Measurements from ENCODE around the gene TENT4B. TPM values are rescaled to one million over a fixed set of nuclear protein-coding genes. Genes with fewer than 3 reads are reported as not detected.

The TENT4B gene
- total RNA-seq, 1 donor from 2014 or later = 10.9 TPM

- H3K27ac Mint-ChIP-seq = no peak overlapping the region
- DNase-seq (ENCODE audit: low spot score in 2 of 2, unreplicated experiment in 2 of 2) = no peak
- H3K9me3 Mint-ChIP-seq = peaks cover 3% of the 10 kb centered on the region
- no peaks in the 10 kb centered on the region for H3K27me3 Mint-ChIP-seq (ENCODE audit: low read depth)
- peaks cover 1% of the 10 kb centered on the region for H3K36me3 Mint-ChIP-seq
- peaks cover 21% of the 10 kb centered on the region for H3K4me1 Mint-ChIP-seq
- TF ChIP-seq CTCF (IDR thresholded peaks at IDR 0.05; ENCODE audit: unreplicated experiment) = no peak
- no peak overlapping the region for H3K4me3 Mint-ChIP-seq
Observed at GRCh38 chr16:50263060-50263909, 110.2 kb downstream of the TENT4B start.

GRCh38 chr16:50263940-50264929 is 111.1 kb downstream of the TENT4B start:
- H3K27me3 Mint-ChIP-seq (ENCODE audit: low read depth) = no peaks in the 10 kb centered on the region
- DNase-seq (ENCODE audit: low spot score in 2 of 2, unreplicated experiment in 2 of 2) = no peak
- H3K27ac Mint-ChIP-seq = no peak overlapping the region
- TF ChIP-seq CTCF (IDR thresholded peaks at IDR 0.05; ENCODE audit: unreplicated experiment) = no peak
- peaks cover 1% of the 10 kb centered on the region for H3K36me3 Mint-ChIP-seq
- no peak overlapping the region for H3K4me3 Mint-ChIP-seq
- H3K4me1 Mint-ChIP-seq = peaks cover 18% of the 10 kb centered on the region
- peaks cover 3% of the 10 kb centered on the region for H3K9me3 Mint-ChIP-seq

GRCh38 chr16:50265260-50265659 is 112.2 kb downstream of the TENT4B start:
- Mint-ChIP-seq H3K27ac (no peak overlapping the region), H3K27me3 (ENCODE audit: low read depth) (no peaks in the 10 kb centered on the region)

GRCh38 chr16:50265716-50266336 is 112.7 kb downstream of the TENT4B start:
- Mint-ChIP-seq H3K27ac (no peak overlapping the region), H3K36me3 (peaks cover 1% of the 10 kb centered on the region), H3K4me3 (no peak overlapping the region), H3K4me1 (peaks cover 9% of the 10 kb centered on the region), H3K9me3 (peaks cover 3% of the 10 kb centered on the region), H3K27me3 (ENCODE audit: low read depth) (no peaks in the 10 kb centered on the region)
- no peak for DNase-seq (ENCODE audit: low spot score in 2 of 2, unreplicated experiment in 2 of 2)
- no peak for TF ChIP-seq CTCF (IDR thresholded peaks at IDR 0.05; ENCODE audit: unreplicated experiment)

More at GRCh38 chr16:50265260-50265659, 112.2 kb downstream of the TENT4B start:
- no peak for DNase-seq (ENCODE audit: low spot score in 2 of 2, unreplicated experiment in 2 of 2)
- Mint-ChIP-seq H3K36me3 (peaks cover 1% of the 10 kb centered on the region), H3K4me1 (peaks cover 9% of the 10 kb centered on the region), H3K9me3 (peaks cover 3% of the 10 kb centered on the region), H3K4me3 (no peak overlapping the region)
- no peak for TF ChIP-seq CTCF (IDR thresholded peaks at IDR 0.05; ENCODE audit: unreplicated experiment)

- peaks cover 1% of the 10 kb centered on the region for H3K36me3 Mint-ChIP-seq
- TF ChIP-seq CTCF (IDR thresholded peaks at IDR 0.05; ENCODE audit: unreplicated experiment) = no peak
- H3K27me3 Mint-ChIP-seq (ENCODE audit: low read depth) = no peaks in the 10 kb centered on the region
- peaks cover 9% of the 10 kb centered on the region for H3K4me1 Mint-ChIP-seq
- peak in 1 of 2 experiments; percentile 64 for DNase-seq (ENCODE audit: low spot score in 2 of 2, unreplicated experiment in 2 of 2)
- H3K9me3 Mint-ChIP-seq = peaks cover 3% of the 10 kb centered on the region
- H3K4me3 Mint-ChIP-seq = peak within 1 kb of the TSS; percentile 49
- H3K27ac Mint-ChIP-seq = peak within 1 kb of the TSS; percentile 64
Observed at GRCh38 chr16:50266337-50267091, 113.4 kb downstream of the TENT4B start, which contains the start of gene ADCY7. Gene ADCY7 (plus strand): TSS chr16:50266551. CDS start chr16:50288180, 21,629 bp downstream.
